ENCODE data around the gene COG7.

COG7 gene

GRCh38 chr16:23486480-23486879, 33.5 kb upstream of the COG7 start:
- H4K91ac ChIP-seq (ENCODE audit: low read depth, low read length), result no peak overlapping the region
- H3K27ac ChIP-seq (ENCODE audit: low read depth, low read length), result no peak overlapping the region
- no peak overlapping the region for H3K4ac ChIP-seq (ENCODE audit: low read depth, low read length)
- no peak for DNase-seq
- no peak overlapping the region for H3K9ac ChIP-seq (ENCODE audit: low read length)
- no peak overlapping the region for H4K12ac ChIP-seq (ENCODE audit: low read depth, low read length)
- no peak overlapping the region for H4K8ac ChIP-seq (ENCODE audit: low read depth, low read length)
- H2BK5ac ChIP-seq (ENCODE audit: low read depth, low read length, poor library complexity), result no peak overlapping the region
- no peak overlapping the region for H3K4me2 ChIP-seq (ENCODE audit: low read length)
- H2AK5ac ChIP-seq (ENCODE audit: low read length), result no peak overlapping the region
- H2BK12ac ChIP-seq (ENCODE audit: low read length), result no peak overlapping the region
- no CpG with 5 or more reads among the region's 5 CpGs for WGBS (ENCODE audit: extremely low coverage, insufficient coverage, insufficient read length)
- H3K79me1 ChIP-seq (ENCODE audit: low read length), result no peaks in the 10 kb centered on the region
- no peaks in the 10 kb centered on the region for H3K4me1 ChIP-seq (ENCODE audit: control insufficient read depth in 1 of 2, insufficient read depth in 2 of 2, low read length in 2 of 2)
- H3K4me3 ChIP-seq (ENCODE audit: low read depth, low read length), result no peak overlapping the region
- H3K14ac ChIP-seq (ENCODE audit: low read length), result no peak overlapping the region
- no peak overlapping the region for H3K18ac ChIP-seq (ENCODE audit: low read length)
- no peaks in the 10 kb centered on the region for H3K9me3 ChIP-seq (ENCODE audit: insufficient read depth, low read depth, low read length)
- H2AFZ ChIP-seq (ENCODE audit: insufficient read depth, low read length, poor library complexity), result no peak overlapping the region
- H3K23ac ChIP-seq (ENCODE audit: low read length), result no peak overlapping the region
- no peaks in the 10 kb centered on the region for H3K79me2 ChIP-seq (ENCODE audit: control insufficient read depth, insufficient read depth, low read length, poor library complexity)
- H3K27me3 ChIP-seq (ENCODE audit: insufficient read depth, low read length), result no peaks in the 10 kb centered on the region
- H3K36me3 ChIP-seq (ENCODE audit: control insufficient read depth in 1 of 2, insufficient read depth in 2 of 2, low read length in 2 of 2), result peaks cover 45 to 65% of the 10 kb centered on the region in 2 experiments
- H2BK120ac ChIP-seq (ENCODE audit: insufficient read depth, low read length, poor library complexity), result no peak overlapping the region

- Histone ChIP-seq H3K4me1 (ENCODE audit: control insufficient read depth in 1 of 2, insufficient read depth in 2 of 2, low read length in 2 of 2) (no peaks in the 10 kb centered on the region), H3K27ac (ENCODE audit: low read depth, low read length) (no peak overlapping the region), H2AK5ac (ENCODE audit: low read length) (no peak overlapping the region), H3K18ac (ENCODE audit: low read length) (no peak overlapping the region), H4K91ac (ENCODE audit: low read depth, low read length) (no peak overlapping the region), H4K12ac (ENCODE audit: low read depth, low read length) (no peak overlapping the region), H3K4ac (ENCODE audit: low read depth, low read length) (no peak overlapping the region), H2AFZ (ENCODE audit: insufficient read depth, low read length, poor library complexity) (no peak overlapping the region), H4K8ac (ENCODE audit: low read depth, low read length) (no peak overlapping the region), H3K36me3 (ENCODE audit: control insufficient read depth in 1 of 2, insufficient read depth in 2 of 2, low read length in 2 of 2) (peaks cover 51 to 68% of the 10 kb centered on the region in 2 experiments), H3K4me2 (ENCODE audit: low read length) (no peak overlapping the region), H3K9ac (ENCODE audit: low read length) (no peak overlapping the region), H3K27me3 (ENCODE audit: insufficient read depth, low read length) (no peaks in the 10 kb centered on the region), H3K23ac (ENCODE audit: low read length) (no peak overlapping the region), H2BK5ac (ENCODE audit: low read depth, low read length, poor library complexity) (no peak overlapping the region), H2BK12ac (ENCODE audit: low read length) (no peak overlapping the region), H3K4me3 (ENCODE audit: low read depth, low read length) (no peak overlapping the region), H2BK120ac (ENCODE audit: insufficient read depth, low read length, poor library complexity) (no peak overlapping the region), H3K79me1 (ENCODE audit: low read length) (no peaks in the 10 kb centered on the region), H3K79me2 (ENCODE audit: control insufficient read depth, insufficient read depth, low read length, poor library complexity) (no peaks in the 10 kb centered on the region), H3K14ac (ENCODE audit: low read length) (no peak overlapping the region), H3K9me3 (ENCODE audit: insufficient read depth, low read depth, low read length) (no peaks in the 10 kb centered on the region)
- no peak for DNase-seq
- WGBS (ENCODE audit: extremely low coverage, insufficient coverage, insufficient read length), result no CpG with 5 or more reads among the region's 8 CpGs
Observed at GRCh38 chr16:23485841-23486240, 32.9 kb upstream of the COG7 start.

- Histone ChIP-seq H3K27ac (ENCODE audit: low read depth, low read length) (no peak overlapping the region), H2AFZ (ENCODE audit: insufficient read depth, low read length, poor library complexity) (no peak overlapping the region), H2BK120ac (ENCODE audit: insufficient read depth, low read length, poor library complexity) (no peak overlapping the region), H3K4me1 (ENCODE audit: control insufficient read depth in 1 of 2, insufficient read depth in 2 of 2, low read length in 2 of 2) (no peaks in the 10 kb centered on the region), H3K36me3 (ENCODE audit: control insufficient read depth in 1 of 2, insufficient read depth in 2 of 2, low read length in 2 of 2) (peaks cover 54 to 73% of the 10 kb centered on the region in 2 experiments), H4K12ac (ENCODE audit: low read depth, low read length) (no peak overlapping the region), H3K4me3 (ENCODE audit: low read depth, low read length) (no peak overlapping the region), H3K23ac (ENCODE audit: low read length) (no peak overlapping the region), H3K4ac (ENCODE audit: low read depth, low read length) (no peak overlapping the region), H3K18ac (ENCODE audit: low read length) (no peak overlapping the region), H2AK5ac (ENCODE audit: low read length) (no peak overlapping the region), H3K4me2 (ENCODE audit: low read length) (no peak overlapping the region), H3K79me1 (ENCODE audit: low read length) (no peaks in the 10 kb centered on the region), H4K91ac (ENCODE audit: low read depth, low read length) (no peak overlapping the region), H4K8ac (ENCODE audit: low read depth, low read length) (no peak overlapping the region), H3K9ac (ENCODE audit: low read length) (no peak overlapping the region), H3K27me3 (ENCODE audit: insufficient read depth, low read length) (no peaks in the 10 kb centered on the region), H3K14ac (ENCODE audit: low read length) (no peak overlapping the region), H2BK12ac (ENCODE audit: low read length) (no peak overlapping the region), H2BK5ac (ENCODE audit: low read depth, low read length, poor library complexity) (no peak overlapping the region), H3K79me2 (ENCODE audit: control insufficient read depth, insufficient read depth, low read length, poor library complexity) (no peaks in the 10 kb centered on the region), H3K9me3 (ENCODE audit: insufficient read depth, low read depth, low read length) (no peaks in the 10 kb centered on the region)
- DNase-seq, result no peak
- WGBS (ENCODE audit: extremely low coverage, insufficient coverage, insufficient read length), result no CpG with 5 or more reads among the region's 2 CpGs
Observed at GRCh38 chr16:23485257-23485614, 32.2 kb upstream of the COG7 start.

- no peak overlapping the region for H4K91ac ChIP-seq (ENCODE audit: low read depth, low read length)
- H3K9me3 ChIP-seq (ENCODE audit: insufficient read depth, low read depth, low read length), result no peaks in the 10 kb centered on the region
- H3K4me1 ChIP-seq (ENCODE audit: control insufficient read depth in 1 of 2, insufficient read depth in 2 of 2, low read length in 2 of 2), result no peaks in the 10 kb centered on the region
- H2BK5ac ChIP-seq (ENCODE audit: low read depth, low read length, poor library complexity), result no peak overlapping the region
- no peaks in the 10 kb centered on the region for H3K79me2 ChIP-seq (ENCODE audit: control insufficient read depth, insufficient read depth, low read length, poor library complexity)
- no peak overlapping the region for H2AFZ ChIP-seq (ENCODE audit: insufficient read depth, low read length, poor library complexity)
- no peaks in the 10 kb centered on the region for H3K27me3 ChIP-seq (ENCODE audit: insufficient read depth, low read length)
- no peak overlapping the region for H3K4me2 ChIP-seq (ENCODE audit: low read length)
- H3K36me3 ChIP-seq (ENCODE audit: control insufficient read depth in 1 of 2, insufficient read depth in 2 of 2, low read length in 2 of 2), result peaks cover 57 to 75% of the 10 kb centered on the region in 2 experiments
- no peak overlapping the region for H2BK120ac ChIP-seq (ENCODE audit: insufficient read depth, low read length, poor library complexity)
- no peak overlapping the region for H4K8ac ChIP-seq (ENCODE audit: low read depth, low read length)
- H3K4me3 ChIP-seq (ENCODE audit: low read depth, low read length), result no peak overlapping the region
- no peak overlapping the region for H3K23ac ChIP-seq (ENCODE audit: low read length)
- DNase-seq, result no peak
- no peak overlapping the region for H3K18ac ChIP-seq (ENCODE audit: low read length)
- WGBS (ENCODE audit: extremely low coverage, insufficient coverage, insufficient read length), result no CpG with 5 or more reads among the region's 8 CpGs
- no peaks in the 10 kb centered on the region for H3K79me1 ChIP-seq (ENCODE audit: low read length)
- no peak overlapping the region for H2BK12ac ChIP-seq (ENCODE audit: low read length)
- no peak overlapping the region for H3K27ac ChIP-seq (ENCODE audit: low read depth, low read length)
- H4K12ac ChIP-seq (ENCODE audit: low read depth, low read length), result no peak overlapping the region
- no peak overlapping the region for H3K9ac ChIP-seq (ENCODE audit: low read length)
- no peak overlapping the region for H3K4ac ChIP-seq (ENCODE audit: low read depth, low read length)
- no peak overlapping the region for H3K14ac ChIP-seq (ENCODE audit: low read length)
- H2AK5ac ChIP-seq (ENCODE audit: low read length), result no peak overlapping the region
Observed at GRCh38 chr16:23484510-23485256, 31.7 kb upstream of the COG7 start.
